ENCODE results near the gene YDJC.
A peak's percentile ranks its signal among the peaks of the same experiment; 100 is the strongest.
"Not testable (repeated sequence)": the region's sequence is repeated elsewhere in the genome, so short reads cannot be mapped to it uniquely, and the experiment has no call there.

The YDJC gene, protein sequence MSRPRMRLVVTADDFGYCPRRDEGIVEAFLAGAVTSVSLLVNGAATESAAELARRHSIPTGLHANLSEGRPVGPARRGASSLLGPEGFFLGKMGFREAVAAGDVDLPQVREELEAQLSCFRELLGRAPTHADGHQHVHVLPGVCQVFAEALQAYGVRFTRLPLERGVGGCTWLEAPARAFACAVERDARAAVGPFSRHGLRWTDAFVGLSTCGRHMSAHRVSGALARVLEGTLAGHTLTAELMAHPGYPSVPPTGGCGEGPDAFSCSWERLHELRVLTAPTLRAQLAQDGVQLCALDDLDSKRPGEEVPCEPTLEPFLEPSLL

DNA sequence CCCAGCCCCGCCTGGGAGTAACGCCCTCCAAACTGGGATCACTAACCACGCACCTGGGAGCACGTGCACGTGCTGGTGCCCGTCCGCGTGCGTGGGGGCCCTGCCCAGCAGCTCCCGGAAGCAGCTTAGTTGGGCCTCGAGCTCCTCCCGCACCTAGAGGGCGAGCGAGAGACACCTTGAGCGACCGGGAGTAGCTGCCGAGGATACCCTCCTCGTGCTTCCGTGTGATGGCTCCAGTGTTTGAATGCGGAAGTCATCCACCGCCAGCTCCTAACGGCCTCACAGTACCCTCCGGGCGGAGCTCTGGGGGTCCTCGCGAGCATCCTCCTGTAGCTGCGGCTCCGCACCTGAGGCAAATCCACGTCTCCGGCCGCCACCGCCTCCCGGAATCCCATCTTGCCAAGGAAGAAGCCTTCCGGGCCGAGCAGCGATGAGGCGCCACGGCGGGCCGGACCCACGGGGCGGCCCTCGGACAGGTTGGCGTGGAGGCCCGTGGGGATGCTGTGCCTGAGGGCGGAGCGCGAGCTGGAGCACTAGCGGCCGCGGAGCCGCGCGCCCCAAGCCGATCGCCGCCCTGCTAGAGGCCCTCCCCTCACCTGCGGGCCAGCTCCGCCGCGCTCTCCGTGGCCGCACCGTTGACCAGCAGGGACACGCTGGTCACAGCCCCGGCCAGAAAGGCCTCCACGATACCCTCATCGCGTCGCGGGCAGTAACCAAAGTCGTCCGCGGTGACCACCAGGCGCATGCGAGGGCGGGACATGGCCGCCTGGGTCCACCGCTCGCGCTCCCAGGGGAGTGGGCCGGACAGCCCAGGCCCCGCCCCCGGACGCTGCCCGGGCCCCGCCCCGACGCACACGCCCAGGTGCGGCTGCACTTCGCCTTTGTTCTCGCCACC is at the start of gene YDJC:
TSS of gene YDJC (minus strand) at position 768 of the 895 bp plus-strand sequence. CDS start at position 760, 8 bp downstream.
- DNase-seq, result peak in 50 of 51 donors; percentile 39 to 92 (median 79)

DNA sequence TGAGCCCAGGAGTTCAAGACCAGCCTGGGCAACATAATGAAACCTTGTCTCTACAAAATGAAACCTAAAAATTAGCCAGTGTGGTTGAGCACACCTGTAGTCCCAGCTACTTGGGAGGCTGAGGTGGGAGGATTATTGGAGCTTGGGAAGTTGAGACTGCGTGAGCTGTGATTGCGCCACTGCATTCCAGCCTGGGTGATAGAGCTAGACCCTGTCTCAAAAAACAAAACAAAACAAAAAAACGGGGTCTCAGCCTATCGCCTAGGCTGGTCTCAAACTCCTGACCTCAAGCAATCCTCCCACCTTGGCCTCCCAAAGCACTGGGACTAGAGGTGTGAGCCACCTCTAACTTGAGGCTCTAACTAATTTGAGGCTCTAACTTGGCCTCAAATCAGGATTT is 49.6 kb upstream of the YDJC start:
- DNase-seq, result no peak

DNA sequence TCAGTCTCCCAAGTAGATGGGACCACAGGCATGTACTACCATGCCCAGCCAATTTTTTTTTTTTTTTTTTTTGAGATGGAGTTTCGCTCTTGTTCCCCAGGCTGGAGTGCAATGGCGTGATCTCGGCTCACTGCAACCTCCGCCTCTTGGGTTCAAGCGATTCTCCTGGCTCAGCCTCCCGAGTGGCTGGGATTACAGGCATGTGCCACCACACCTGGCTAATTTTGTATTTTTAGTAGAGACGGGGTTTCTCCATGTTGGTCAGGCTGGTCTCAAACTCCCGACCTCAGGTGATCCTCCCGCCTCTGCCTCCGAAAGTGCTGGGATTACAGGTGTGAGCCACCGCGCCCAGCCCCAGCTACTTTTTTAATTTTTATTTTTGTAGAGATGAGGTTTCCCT is 49.0 kb upstream of the YDJC start:
- DNase-seq, result not testable (repeated sequence)

DNA sequence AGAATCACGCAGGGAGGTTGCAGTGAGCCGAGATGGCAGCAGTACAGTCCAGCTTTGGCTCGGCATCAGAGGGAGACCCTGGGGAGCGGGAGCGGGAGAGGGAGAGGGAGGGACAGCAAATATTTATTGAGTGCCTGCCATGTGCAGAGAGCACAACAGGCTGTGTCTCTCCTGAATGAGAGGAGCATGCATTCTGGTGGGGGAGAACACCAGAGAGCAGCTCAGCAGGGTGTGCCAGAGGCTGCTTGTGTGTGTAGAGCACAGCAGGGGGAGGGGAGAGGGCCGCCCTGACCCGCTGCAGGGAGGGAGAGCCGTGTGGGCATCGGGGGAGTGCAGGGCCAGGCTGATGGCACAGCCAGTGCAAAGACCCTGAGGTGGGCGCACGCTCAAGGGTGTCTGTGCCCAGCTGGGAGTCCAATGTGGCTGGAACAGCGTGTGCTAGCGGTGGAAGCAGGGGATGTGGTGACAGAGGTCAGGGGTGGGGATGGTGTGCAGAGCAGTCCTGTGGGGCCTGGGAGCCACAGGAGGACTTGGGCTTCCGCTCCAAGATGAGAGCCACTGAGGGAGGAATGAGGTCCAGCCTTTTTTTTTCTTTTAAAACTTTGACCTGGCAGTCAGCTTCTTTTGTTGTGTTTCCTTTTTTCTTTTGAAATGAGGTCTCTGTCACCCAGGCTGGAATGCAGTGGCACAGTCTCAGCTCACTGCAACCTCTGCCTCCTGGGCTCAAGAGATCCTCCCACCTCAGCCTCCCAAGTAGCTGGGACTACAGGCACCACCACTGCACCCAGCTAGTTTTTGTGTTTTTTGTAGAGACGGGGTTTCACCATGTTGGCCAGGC is 48.0 kb upstream of the YDJC start:
- no peak for DNase-seq

DNA sequence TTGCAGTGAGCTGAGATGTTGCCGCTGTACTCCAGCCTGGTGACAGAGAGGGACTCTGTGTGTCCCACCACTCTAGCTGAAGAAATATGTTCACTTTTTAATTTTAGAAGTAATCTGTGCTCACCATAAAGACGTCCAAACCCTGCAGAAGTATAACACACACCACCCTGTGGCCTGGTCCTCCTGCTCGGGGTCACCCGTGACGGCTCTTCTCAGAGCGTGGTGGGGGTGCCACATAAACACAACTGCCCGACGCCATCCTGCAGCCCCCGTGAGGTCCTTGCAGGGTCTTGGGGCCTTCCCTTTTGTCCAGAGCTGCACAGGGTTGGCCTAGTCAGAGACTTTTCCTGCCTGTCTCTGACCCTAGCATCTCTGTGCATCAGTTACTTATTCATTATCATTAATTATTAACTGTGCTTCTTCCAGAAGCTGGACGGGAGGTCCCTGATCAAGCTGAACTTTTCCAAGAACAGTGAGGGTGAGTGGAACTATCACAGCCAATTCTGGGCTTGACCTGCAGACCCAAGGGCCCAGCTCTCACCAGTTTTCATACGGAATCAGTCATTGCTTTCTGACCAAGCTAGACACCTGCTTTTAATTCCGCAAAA is 44.9 kb upstream of the YDJC start:
- no peak for DNase-seq

DNA sequence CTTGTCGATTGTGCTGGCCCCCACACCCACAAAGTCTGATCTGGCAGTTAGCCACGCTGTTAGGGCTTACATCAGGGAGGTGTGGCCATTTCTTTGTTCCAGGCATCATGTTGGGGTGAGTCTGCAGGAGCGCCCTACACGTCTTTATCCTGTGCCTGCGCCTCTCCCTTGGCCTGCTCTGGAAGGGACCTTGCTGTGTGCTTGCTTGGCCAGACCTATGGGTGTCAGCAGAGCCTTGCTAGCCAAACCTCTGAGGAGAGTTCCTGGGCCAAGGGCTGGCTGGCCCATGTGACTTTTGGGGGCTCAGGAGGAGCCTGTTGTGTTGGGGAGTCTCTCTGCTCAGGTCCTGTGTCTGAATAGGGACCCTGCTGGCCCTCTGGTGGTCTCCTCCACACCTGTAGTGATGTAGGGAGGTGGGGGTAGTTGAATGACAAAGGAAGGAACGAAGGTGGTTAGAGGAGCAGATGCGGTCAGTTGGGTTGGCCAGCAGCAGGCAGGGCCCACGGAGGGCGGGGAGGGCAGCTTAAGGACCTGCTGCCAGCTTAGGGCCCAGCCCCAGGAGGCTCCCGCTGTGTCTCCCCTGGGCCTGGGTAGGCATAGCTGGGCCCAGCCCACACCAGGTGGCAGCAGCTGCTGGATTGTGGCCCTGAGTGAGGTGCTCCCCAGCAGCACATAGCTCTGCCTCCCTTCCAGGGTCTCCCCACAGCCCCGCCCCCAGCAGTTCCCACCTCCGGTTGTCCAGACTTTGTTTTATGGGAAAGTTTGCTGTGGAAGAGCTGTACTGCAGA is 43.9 kb upstream of the YDJC start:
- DNase-seq, result no peak

DNA sequence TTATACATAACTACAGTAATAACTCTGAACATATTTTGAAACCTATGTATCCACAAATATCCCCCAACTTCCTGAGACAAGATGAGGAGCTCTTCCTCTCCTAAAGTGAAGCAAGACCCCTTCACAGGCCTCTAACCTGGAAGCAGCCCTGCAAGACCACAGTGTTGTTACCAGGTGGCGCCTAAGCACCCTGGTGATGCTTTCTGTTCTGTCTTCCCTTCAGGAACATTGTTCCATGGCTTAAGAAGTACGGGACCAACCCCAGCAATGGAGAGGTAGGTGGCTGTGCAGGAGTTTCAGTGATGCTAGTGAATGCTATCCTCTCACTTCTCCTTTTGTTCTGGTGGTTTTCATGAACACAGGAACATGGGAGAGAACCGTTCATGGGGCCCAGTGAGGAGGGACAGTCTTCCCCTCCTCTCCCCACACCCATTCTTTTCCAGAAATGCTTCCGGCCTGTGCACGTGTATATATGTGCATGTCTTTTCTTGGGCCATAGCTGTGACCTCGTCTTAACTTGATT is 42.3 kb upstream of the YDJC start:
- DNase-seq, result no peak

DNA sequence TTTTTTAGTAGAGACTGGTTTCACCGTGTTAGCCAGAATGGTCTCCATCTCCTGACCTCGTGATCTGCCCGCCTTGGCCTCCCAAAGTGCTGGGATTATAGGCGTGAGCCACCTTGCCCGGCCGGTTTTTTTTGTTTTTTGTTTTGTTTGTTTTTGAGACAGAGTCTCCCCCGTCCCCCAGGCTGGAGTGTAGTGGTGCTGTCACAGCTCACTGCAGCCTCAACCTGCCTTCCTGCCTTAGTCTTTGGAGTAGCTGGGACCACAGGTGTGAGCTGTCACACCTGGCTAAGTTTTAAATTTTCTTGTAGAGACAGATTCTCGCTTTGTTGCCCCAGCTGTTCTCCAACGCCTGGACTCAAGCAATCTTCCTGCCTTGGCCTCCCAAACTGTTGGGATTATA is 39.2 kb upstream of the YDJC start:
- DNase-seq, result no peak

DNA sequence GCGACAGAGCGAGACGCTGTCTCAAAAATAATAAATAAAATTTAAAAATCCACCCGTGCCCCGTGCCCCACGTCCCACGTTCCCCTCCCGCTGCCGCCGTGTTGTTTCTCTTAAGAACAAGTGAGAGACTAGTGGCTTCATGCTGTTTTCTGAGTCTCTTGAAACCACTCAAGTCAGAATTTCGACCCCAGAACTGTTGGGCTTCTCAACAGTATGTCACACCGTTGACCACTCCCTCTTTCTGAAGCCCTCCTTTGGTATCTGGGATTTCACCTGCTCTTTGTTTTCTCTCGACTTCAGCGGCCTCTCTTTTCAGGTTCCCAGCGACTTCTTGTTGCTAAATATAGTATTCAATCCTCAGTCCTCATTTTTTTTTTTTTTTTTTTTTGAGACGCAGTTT is 37.0 kb upstream of the YDJC start:
- no peak for DNase-seq

DNA sequence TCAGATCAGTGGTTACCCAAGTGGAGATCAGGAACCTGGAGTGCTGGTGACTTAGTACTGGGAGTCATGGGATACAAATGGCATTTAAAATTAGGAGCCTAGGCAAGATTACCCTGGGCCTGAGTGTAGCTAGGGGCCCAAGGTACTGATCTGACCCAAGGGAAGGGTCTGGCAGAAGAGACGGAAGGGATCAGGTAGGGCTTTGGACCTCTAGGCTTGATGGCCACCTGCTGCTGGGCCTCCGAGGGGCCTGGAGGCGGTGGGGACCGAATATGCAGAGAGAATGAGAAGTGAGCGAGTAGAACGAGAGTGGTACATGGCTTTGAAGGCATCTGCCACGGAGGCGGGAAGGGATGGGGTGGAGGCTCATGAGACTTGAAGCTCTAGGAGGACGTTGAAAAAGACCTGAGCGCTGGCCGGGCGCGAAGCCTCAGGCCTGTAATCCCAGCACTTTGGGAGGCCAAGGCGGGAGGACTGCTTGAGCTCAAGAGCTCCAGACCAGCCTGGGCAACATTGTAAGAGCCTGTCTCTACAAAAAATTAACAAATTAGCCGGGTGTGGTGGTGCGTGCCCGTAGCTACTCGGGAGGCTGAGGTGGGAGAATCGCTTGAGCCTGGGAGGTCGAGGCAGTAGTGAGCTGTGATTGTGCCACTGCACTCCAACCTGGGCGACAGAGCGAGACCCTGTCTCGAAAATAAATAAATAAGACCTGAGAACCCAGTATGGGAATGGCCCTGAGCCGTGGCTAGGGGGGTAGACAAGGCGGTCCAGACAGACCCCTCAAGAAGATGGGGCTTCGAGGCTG is 35.4 kb upstream of the YDJC start:
- no peak for DNase-seq

DNA sequence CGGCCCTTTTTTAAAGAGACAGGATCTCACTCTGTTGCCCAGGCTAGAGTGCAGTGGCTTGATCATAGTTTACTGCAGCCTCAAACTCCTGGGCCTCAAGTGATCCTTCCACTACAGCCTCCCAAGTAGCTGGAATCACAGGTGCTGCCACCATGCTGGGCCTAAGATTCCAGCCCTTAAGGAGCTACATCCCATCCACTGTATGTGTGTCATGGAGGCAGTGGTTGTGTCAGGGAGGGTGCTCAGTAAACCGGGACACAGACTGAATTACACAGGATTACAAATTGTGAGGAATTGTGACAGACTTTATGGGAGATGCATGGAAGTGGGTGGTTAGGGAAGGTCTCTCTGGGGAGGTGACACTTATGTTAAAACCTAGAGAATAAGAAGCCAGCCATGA is 33.9 kb upstream of the YDJC start:
- no peak for DNase-seq

DNA sequence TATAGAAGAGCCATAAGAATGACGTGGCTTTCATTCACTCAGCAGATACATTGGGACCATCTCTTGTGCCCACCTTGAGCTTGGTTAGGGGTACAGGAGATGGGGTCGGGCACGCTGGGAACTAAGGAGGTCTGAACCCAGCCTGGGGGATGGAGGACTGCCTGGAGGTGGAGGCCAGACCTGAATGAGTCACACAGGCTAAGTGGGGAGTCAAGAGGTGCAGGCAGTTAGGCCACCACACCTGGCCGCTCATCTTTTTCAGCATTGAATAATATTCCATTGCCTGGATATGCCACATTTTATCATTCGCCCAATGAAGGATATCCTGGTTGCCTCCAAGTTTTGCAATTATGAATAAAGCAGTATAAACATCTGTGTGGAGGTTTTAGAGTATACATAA is 32.2 kb upstream of the YDJC start:
- DNase-seq, result no peak

DNA sequence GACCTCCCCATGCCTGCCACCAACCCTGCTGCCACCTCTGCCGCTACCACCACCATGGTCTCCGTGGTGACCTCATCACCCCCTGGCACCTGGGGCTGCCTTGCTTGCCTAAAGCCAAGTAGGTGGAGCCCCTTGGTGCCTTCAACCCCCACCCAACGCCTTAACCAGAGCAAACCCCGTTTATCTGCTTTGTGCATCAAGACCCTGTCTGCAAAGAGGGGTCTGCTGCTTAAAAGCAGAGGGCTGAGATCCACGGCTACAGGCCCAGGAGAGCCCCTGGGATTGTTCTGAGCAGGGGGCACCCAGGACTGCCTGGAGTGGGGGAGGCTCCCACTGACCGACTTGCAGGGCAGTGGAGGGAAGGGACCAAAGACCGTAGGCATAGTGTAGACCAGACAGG is 31.1 kb upstream of the YDJC start:
- no peak for DNase-seq

DNA sequence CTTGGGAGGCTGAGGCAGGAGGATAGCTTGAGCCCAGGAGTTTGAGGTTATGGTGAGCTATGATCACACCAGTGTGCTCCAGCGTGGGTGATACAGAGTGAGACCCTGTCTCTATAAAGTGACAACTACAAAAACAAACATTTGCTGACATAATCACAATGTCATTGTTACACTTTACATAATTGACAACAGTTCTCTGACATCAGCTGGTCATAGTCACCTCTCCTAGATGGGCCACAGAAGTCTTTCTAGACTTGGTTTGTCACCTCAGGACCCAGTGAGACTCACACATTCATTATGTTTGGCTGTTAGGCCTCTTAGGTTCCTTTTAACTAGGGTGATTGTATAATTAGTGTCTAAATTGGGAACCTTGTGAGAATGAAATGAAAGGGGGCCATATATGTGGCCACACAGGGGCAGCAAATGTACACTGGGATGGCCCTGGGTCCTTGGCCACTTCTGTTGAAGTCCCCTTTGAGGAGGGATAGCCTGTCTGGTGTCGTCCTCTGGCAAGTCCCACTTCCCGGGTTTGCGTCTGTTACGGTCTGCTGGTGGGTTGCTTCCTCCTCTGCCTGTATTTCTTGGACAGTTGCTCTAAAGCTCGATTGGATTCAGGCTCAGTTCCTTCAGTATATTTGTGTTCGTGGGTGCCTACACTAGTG is 30.2 kb upstream of the YDJC start:
- no peak for DNase-seq

DNA sequence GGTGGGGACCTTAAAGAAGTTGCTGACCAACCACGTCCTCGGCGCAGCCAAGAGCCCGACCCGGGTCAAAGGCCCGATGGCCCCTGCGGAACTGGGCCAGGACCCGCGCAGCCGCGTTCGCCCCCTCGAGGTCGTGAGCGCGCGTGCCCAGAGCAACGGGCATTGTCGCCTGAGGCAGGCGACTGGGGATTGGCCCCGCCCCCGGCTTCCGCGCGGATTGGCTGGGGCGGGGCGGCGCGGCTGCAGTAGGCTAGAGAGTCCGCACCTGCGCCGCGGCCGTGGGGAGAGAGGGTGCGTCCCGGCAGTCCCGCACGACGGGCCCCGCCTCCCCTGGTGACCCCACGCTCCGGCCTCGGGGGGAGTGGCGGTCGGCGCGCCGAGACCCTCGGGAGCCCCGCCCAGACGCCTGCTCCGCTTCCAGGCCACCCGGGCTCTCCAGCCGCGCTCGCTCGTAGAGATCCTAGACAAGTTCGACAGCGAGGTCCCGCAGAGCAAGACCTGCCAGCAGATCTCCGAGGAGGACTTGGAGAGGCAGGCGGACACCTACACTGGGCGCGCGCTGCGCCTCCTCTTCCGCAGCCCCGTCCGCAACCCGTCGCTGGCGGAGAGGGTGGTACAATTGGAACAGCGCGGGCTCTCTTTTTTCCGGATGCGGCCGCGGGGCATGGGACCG is 27.7 kb upstream of the YDJC start:
- peak in 20 of 51 donors; percentile 2 to 43 (median 16) for DNase-seq

DNA sequence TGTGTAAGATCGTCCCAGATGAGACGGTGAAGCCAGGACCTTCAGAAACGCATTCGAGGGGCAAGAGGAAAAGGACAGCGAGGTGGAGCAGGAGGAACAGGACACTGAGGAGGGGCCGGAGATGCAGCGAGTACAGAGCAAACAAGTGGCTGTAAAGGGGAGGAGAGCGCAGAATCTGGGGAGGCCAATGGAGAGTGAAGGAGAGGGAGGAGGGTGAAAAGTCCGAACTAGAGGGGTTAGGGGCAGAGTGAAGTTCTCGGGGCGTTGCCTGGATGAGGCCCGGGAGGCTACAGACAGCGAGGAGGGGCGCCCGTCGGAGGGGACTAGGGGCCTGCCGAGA is 27.2 kb upstream of the YDJC start:
- DNase-seq, result no peak

DNA sequence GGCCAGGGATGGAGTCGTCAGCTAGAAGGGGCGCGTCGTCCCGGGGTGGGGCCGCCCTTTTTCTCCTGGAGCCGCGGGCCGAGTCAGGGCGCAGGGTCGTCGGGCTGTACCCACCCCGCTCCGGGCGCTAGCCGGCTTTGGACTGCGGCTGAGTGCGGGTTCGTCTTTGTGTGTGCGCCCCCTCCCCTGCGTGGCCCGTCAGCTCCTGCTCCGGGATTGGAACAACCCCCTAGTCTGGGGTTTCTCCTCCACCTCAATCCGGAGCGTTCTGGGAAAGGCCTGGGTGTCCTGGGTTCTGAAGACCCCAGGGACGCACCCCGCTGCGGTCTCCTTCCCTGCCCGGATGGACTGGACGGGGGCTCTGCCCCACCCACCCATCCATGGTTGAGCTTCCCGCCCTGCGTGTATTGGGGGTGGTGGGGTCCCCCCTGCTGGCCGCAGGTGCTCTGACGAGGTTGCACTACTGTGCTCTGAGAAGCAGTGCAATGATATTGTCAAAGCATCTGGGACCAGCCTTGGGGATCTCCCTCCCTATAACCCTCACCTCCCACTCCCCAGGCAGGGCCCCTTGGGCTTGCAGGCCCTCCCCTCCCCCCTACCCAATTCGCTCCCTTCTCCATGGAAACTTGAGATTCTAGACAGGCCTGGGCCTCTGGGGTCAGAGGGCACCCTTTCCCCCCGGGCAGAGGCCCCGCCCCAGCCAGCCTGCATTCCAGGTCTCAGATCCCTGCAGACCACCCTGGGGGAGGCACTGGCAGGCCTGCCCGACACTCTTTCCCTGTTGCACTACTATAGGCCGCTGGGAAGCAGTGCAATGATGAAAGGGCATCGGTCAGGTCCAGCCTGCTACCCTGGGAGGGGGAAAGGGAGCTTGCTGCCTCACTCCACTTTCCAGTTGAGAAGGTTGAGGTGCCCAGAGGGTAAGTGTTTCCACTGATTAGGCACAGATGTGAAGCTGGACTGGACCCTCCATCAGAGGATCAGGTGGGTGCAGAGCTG is 23.0 kb upstream of the YDJC start:
- DNase-seq, result no peak
